SK-N-SH (cell line): ENCODE data around the gene DNAJC10. TPM values are rescaled to one million over a fixed set of nuclear protein-coding genes. Genes with fewer than 3 reads are reported as not detected.

Experiments used
- CTCF ChIA-PET: fragments of 300-600, 350-600 bp; formaldehyde crosslinking; extraction: SDS; loops from one replicate; lab custom pipeline; 2021; lab: Yijun Ruan, JAX
- POLR2A ChIA-PET: fragments of 350-600 bp; sonication (Branson Sonifier 250); formaldehyde crosslinking; extraction: SDS; loops from one replicate; lab custom pipeline; 2020; ENCODE audit warnings: antibody characterized with exemption, inconsistent platforms; lab: Yijun Ruan, JAX
- DNase-seq: peaks from one replicate; pipeline ENCODE4 v3.0.0; 2012
- H2AFZ ChIP-seq: fragments of 200-600 bp; sonication (generic); 2 replicates; pipeline ENCODE4 v1.8.1; 2016; ENCODE audit warnings: antibody characterized with exemption, mild to moderate bottlenecking, low read depth
- H3F3A ChIP-seq: fragments of 200-600 bp; sonication (generic); replicated peaks from 2 replicates; pipeline ENCODE3; 2016; ENCODE audit warnings: antibody characterized with exemption, mild to moderate bottlenecking; ENCODE audit not compliant: insufficient read depth
- H3K27ac ChIP-seq, 2 experiments: fragments of 200-500 bp in 1 of 2; fragments of 200-600 bp in 1 of 2; sonication (Bioruptor generic) in 1 of 2; sonication (generic), shearing (Covaris generic) in 1 of 2; 2 replicates each; pipeline versions ENCODE4 v1.5.1 to v1.6.1; 2014 to 2016; ENCODE audit warnings: low read depth in 2 of 2, inconsistent platforms in 1 of 2, low read length in 1 of 2, mild to moderate bottlenecking in 1 of 2, mixed read lengths in 1 of 2
- H3K27me3 ChIP-seq: fragments of 200-600 bp; sonication (generic), shearing (Covaris generic); 2 replicates; pipeline ENCODE4 v1.6.1; 2016; ENCODE audit warnings: mixed run types; ENCODE audit not compliant: insufficient read depth
- H3K36me3 ChIP-seq, 2 experiments: fragments of 200-500 bp in 1 of 2; fragments of 200-600 bp in 1 of 2; sonication (Bioruptor generic) in 1 of 2; sonication (generic) in 1 of 2; replicated peaks in 1 of 2; 2 replicates each; pipeline versions ENCODE3 to v1.5.1; 2014 to 2016; ENCODE audit warnings: low read length in 1 of 2, mild to moderate bottlenecking in 1 of 2; ENCODE audit not compliant: insufficient read depth in 2 of 2, control insufficient read depth in 1 of 2
- H3K4me1 ChIP-seq, 2 experiments: fragments of 200-500 bp in 1 of 2; fragments of 200-600 bp in 1 of 2; sonication (Bioruptor generic) in 1 of 2; sonication (generic), shearing (Covaris generic) in 1 of 2; 2 replicates each; pipeline versions ENCODE4 v1.5.1 to v1.6.1; 2014 to 2016; ENCODE audit warnings: low read depth in 1 of 2, low read length in 1 of 2, mixed run types in 1 of 2; ENCODE audit not compliant: insufficient read depth in 2 of 2, control insufficient read depth in 1 of 2
- H3K4me2 ChIP-seq: fragments of 200-600 bp; sonication (generic), shearing (Covaris generic); 2 replicates; pipeline ENCODE4 v1.6.1; 2017; ENCODE audit warnings: mixed run types
- H3K4me3 ChIP-seq, 2 experiments: fragments of 200-500 bp in 1 of 2; fragments of 200-600 bp in 1 of 2; sonication (Bioruptor generic) in 1 of 2; sonication (generic), shearing (Covaris generic) in 1 of 2; 2 replicates each; pipeline versions ENCODE4 v1.5.1 to v1.8.1; 2014 to 2016; ENCODE audit warnings: low read depth in 2 of 2, inconsistent platforms in 1 of 2, low read length in 1 of 2, mild to moderate bottlenecking in 1 of 2, mixed read lengths in 1 of 2, moderate library complexity in 1 of 2
- H3K79me2 ChIP-seq: fragments of 200-600 bp; sonication (generic); 2 replicates; pipeline ENCODE4 v1.8.1; 2017; ENCODE audit warnings: mild to moderate bottlenecking; ENCODE audit not compliant: insufficient read depth
- H3K9ac ChIP-seq: fragments of 200-600 bp; sonication (generic); 2 replicates; pipeline ENCODE4 v1.6.1; 2017; ENCODE audit warnings: mixed run types
- H3K9me2 ChIP-seq: fragments of 200-600 bp; sonication (generic); 2 replicates; pipeline ENCODE4 v1.6.1; 2017; ENCODE audit warnings: mixed run types
- H3K9me3 ChIP-seq: fragments of 200-600 bp; sonication (generic); 2 replicates; pipeline ENCODE4 v1.6.1; 2017; ENCODE audit warnings: mixed run types, mild to moderate bottlenecking, moderate library complexity
- H4K20me1 ChIP-seq: fragments of 200-600 bp; sonication (generic); 2 replicates; pipeline ENCODE4 v1.6.1; 2017; ENCODE audit warnings: mild to moderate bottlenecking, mixed run types; ENCODE audit not compliant: insufficient read depth
- CHD2 ChIP-seq: fragments of 150-350 bp; IDR thresholded peaks from 2 replicates; pipeline ENCODE4 v1.6.1; 2018; ENCODE audit warnings: low read length; ENCODE audit not compliant: partially characterized antibody
- CTCF ChIP-seq: fragments of 200-600 bp; sonication (generic); IDR thresholded peaks from 2 replicates; pipeline ENCODE4 v1.6.1; 2017; ENCODE audit warnings: antibody characterized with exemption, mild to moderate bottlenecking, moderate library complexity
- EZH2phosphoT487 ChIP-seq: fragments of 200-600 bp; sonication (generic); IDR thresholded peaks from 2 replicates; pipeline ENCODE4 v1.6.1; 2017; ENCODE audit warnings: low read depth, mixed run types, mild to moderate bottlenecking, antibody characterized with exemption, moderate library complexity, borderline replicate concordance
- FOSL2 ChIP-seq: IDR thresholded peaks from 2 replicates; pipeline ENCODE4 v1.4.0; 2012; ENCODE audit warnings: low read depth, mild to moderate bottlenecking, moderate library complexity, borderline replicate concordance
- FOXM1 ChIP-seq: IDR thresholded peaks from 2 replicates; pipeline ENCODE4 v1.4.0; 2012; ENCODE audit warnings: low read depth, mild to moderate bottlenecking
- MAX ChIP-seq: IDR thresholded peaks from 2 replicates; pipeline ENCODE4 v1.4.0; 2012; ENCODE audit warnings: low read depth
- MEF2A ChIP-seq: IDR thresholded peaks from 2 replicates; pipeline ENCODE4 v1.4.0; 2012; ENCODE audit warnings: low read depth, borderline replicate concordance
- NFIC ChIP-seq: IDR thresholded peaks from 2 replicates; pipeline ENCODE4 v1.4.0; 2012; ENCODE audit warnings: borderline replicate concordance
- NRF1 ChIP-seq: IDR thresholded peaks from 2 replicates; pipeline ENCODE4 v1.6.1; 2012; ENCODE audit warnings: low read depth, mild to moderate bottlenecking, low read length
- PBX3 ChIP-seq: IDR thresholded peaks from 2 replicates; pipeline ENCODE4; 2012
- POLR2AphosphoS5 ChIP-seq: IDR thresholded peaks from 2 replicates; pipeline ENCODE4 v1.6.1; 2012; ENCODE audit warnings: low read depth, low read length
- RAD21 ChIP-seq: IDR thresholded peaks from 2 replicates; pipeline ENCODE4 v1.6.1; 2012; ENCODE audit warnings: mild to moderate bottlenecking, low read length
- RCOR1 ChIP-seq: fragments of 150-350 bp; IDR thresholded peaks from 2 replicates; pipeline ENCODE4 v1.6.1; 2017; ENCODE audit warnings: antibody characterized with exemption, low read length
- RFX5 ChIP-seq: IDR thresholded peaks from 2 replicates; pipeline ENCODE4 v1.6.1; 2012; ENCODE audit warnings: mild to moderate bottlenecking, improper control_type of control experiment, low read length
- RXRA ChIP-seq: IDR thresholded peaks from 2 replicates; pipeline ENCODE4 v1.4.0; 2012; ENCODE audit warnings: low read depth, mild to moderate bottlenecking, borderline replicate concordance
- SMC3 ChIP-seq: IDR thresholded peaks from 2 replicates; pipeline ENCODE4 v1.6.1; 2012; ENCODE audit warnings: low read depth, low read length, improper control_type of control experiment
- YY1 ChIP-seq: IDR thresholded peaks from 2 replicates; pipeline ENCODE4 v1.4.0; 2012; ENCODE audit warnings: low read depth, mild to moderate bottlenecking
- WGBS: methylation state at CpG from one replicate; pipeline ENCODE4 v1.1.6; 2017; ENCODE audit warnings: low lambda C conversion rate; 5-methylcytosine and 5-hydroxymethylcytosine counted together
- polyA plus RNA-seq, 3 experiments: library from polyadenylated mRNA; depleted of rRNA; stranded (reverse); fragments of >200 nt; gene quantifications; 2 replicates each; pipeline ENCODE4 v1.2.3, GENCODE V29; 2012
- TF ChIP-seq, protein P1 (sequence below): IDR thresholded peaks from 2 replicates; pipeline ENCODE4 v1.4.0; 2012; ENCODE audit warnings: low read depth, borderline replicate concordance

The DNAJC10 gene
- polyA plus RNA-seq, 1 of the 3 experiments (the other 2 are of a cell fraction) = 30.8 TPM

DNA sequence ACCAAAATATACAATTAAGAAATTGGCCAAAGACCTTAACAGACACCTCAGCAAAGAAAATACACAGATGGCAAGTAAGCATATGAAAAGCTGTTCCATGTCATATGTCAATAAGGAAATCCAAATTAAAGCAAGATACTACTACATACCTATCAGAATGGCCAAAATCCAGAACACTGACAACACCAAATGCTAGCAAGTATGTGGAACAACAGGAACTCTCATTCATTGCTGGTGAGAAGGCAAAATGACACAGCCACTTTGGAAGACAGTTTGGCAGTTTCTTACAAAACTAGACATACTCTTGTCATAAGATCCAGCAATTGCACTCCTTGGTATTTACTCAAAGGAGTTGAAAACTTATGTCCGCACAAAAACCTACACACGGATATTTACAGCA lies 20.3 kb upstream of the DNAJC10 start:
- Histone ChIP-seq H3K4me3 (no peak overlapping the region), H3K9me3 (no peaks in the 10 kb centered on the region), H3K36me3 (no peaks in the 10 kb centered on the region), H3K4me1 (no peaks in the 10 kb centered on the region), H3K27me3 (no peaks in the 10 kb centered on the region), H4K20me1 (no peaks in the 10 kb centered on the region), H3K4me2 (no peak overlapping the region), H3F3A (no peaks in the 10 kb centered on the region), H3K9me2 (no peaks in the 10 kb centered on the region), H3K9ac (no peak overlapping the region), H3K27ac (no peak overlapping the region), H2AFZ (no peak overlapping the region), H3K79me2 (no peaks in the 10 kb centered on the region)
- CTCF ChIA-PET = no interaction called here
- TF ChIP-seq PBX3 (no peak), RCOR1 (no peak), CHD2 (no peak), FOSL2 (no peak), SMC3 (no peak), RAD21 (no peak), POLR2AphosphoS5 (no peak), MEF2A (no peak), EZH2phosphoT487 (no peak)
- WGBS = 96% methylated on average over 2 of the region's 2 CpGs
- POLR2A ChIA-PET = no interaction called here
- no peak for DNase-seq

DNA sequence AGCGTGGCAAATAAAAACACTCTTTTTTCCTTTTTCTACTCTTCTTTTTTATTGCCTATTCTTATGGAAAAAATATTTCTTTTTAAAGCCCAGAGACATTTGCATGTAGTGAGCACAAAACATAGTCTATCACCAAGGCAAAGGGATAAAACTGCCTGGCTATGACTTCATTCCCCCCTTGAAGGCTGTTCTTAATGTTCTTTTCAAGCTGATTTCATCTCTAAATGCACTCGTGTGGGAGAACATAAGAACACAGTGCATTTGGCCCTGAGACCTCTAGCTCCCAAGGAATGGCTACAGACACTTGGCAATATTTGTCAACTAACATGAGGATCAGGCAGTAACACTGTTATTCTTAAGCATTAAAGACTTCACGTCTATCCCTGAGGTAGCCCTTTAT lies 17.4 kb upstream of the DNAJC10 start:
- H3F3A ChIP-seq = peaks cover 4% of the 10 kb centered on the region
- DNase-seq = no peak
- no peak overlapping the region for H3K27ac ChIP-seq
- no peaks in the 10 kb centered on the region for H3K27me3 ChIP-seq
- H3K9me3 ChIP-seq = no peaks in the 10 kb centered on the region
- H3K9me2 ChIP-seq = no peaks in the 10 kb centered on the region
- no peak overlapping the region for H3K4me2 ChIP-seq
- no peaks in the 10 kb centered on the region for H3K4me1 ChIP-seq
- TF ChIP-seq YY1 (no peak), CTCF (no peak), NFIC (no peak), RXRA (no peak), MAX (no peak), FOXM1 (no peak), NRF1 (no peak), RFX5 (no peak), SMC3 (no peak), PBX3 (no peak)
- TF ChIP-seq, protein P1, sequence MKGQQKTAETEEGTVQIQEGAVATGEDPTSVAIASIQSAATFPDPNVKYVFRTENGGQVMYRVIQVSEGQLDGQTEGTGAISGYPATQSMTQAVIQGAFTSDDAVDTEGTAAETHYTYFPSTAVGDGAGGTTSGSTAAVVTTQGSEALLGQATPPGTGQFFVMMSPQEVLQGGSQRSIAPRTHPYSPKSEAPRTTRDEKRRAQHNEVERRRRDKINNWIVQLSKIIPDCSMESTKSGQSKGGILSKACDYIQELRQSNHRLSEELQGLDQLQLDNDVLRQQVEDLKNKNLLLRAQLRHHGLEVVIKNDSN = no peak
- no peaks in the 10 kb centered on the region for H3K79me2 ChIP-seq
- H3K4me3 ChIP-seq = no peak overlapping the region
- no peaks in the 10 kb centered on the region for H3K36me3 ChIP-seq
- no peaks in the 10 kb centered on the region for H4K20me1 ChIP-seq
- 63% methylated on average over 3 of the region's 3 CpGs for WGBS
- no peak overlapping the region for H2AFZ ChIP-seq
- H3K9ac ChIP-seq = no peak overlapping the region
- POLR2A ChIA-PET = interaction anchor here (0.6 kb wide), 1 partner anchor 13 kb away, joined by 3 read pairs; no protein-coding TSS in a partner anchor
- CTCF ChIA-PET = no interaction called here
